Lung (tissue), 16 donors: Measurements from ENCODE around the gene MAGEA1. TPM values are rescaled to one million over a fixed set of nuclear protein-coding genes. Genes with fewer than 3 reads are reported as not detected.
A peak's percentile ranks its signal among the peaks of the same experiment; 100 is the strongest.
"Not testable (repeated sequence)": the region's sequence is repeated elsewhere in the genome, so short reads cannot be mapped to it uniquely, and the experiment has no call there.

Experiments
- ATAC-seq: fragments of 200-7000 bp; cut with Tn5 transposase; one replicate; pipeline ENCODE4 v1.9.1; 2020; ENCODE audit warnings: moderate number of reproducible peaks; ENCODE audit not compliant: insufficient read depth, low FRiP score
- DNase-seq, 3 donors: peaks; one replicate each; pipeline ENCODE4 v3.0.0-alpha.2; 2013 to 2017
- H3K27ac ChIP-seq, 2 donors: one replicate each; pipeline ENCODE4 v1.5.1; 2013; ENCODE audit warnings: mild to moderate bottlenecking in 2 of 2, moderate library complexity in 2 of 2, control low read depth in 1 of 2, inconsistent platforms in 1 of 2, low read depth in 1 of 2, low read length in 1 of 2
- H3K27me3 ChIP-seq, 3 donors: one replicate each; pipeline ENCODE4 v1.5.1; 2013; ENCODE audit warnings: low read length in 2 of 3; ENCODE audit not compliant: control insufficient read depth in 3 of 3, insufficient read depth in 3 of 3
- H3K36me3 ChIP-seq, 4 donors: one replicate each; pipeline ENCODE4 v1.5.1; 2013; ENCODE audit warnings: low read length in 4 of 4, mild to moderate bottlenecking in 1 of 4, moderate library complexity in 1 of 4; ENCODE audit not compliant: control insufficient read depth in 4 of 4, insufficient read depth in 4 of 4
- H3K4me1 ChIP-seq, 5 donors: one replicate each; pipeline ENCODE4 v1.5.1; 2013; ENCODE audit warnings: low read length in 5 of 5, mild to moderate bottlenecking in 2 of 5, moderate library complexity in 1 of 5; ENCODE audit not compliant: control insufficient read depth in 5 of 5, insufficient read depth in 5 of 5
- H3K4me3 ChIP-seq: one replicate; pipeline ENCODE4 v1.5.1; 2013; ENCODE audit warnings: mild to moderate bottlenecking, control low read depth, moderate library complexity
- H3K9ac ChIP-seq, 2 donors: one replicate each; pipeline ENCODE4 v1.5.1; 2013; ENCODE audit warnings: low read length in 2 of 2, control low read depth in 1 of 2; ENCODE audit not compliant: insufficient read depth in 1 of 2
- H3K9me3 ChIP-seq, 4 donors: one replicate each; pipeline ENCODE4 v1.5.1; 2013; ENCODE audit warnings: low read length in 3 of 4, mild to moderate bottlenecking in 1 of 4, moderate library complexity in 1 of 4; ENCODE audit not compliant: control insufficient read depth in 4 of 4, insufficient read depth in 3 of 4
- CTCF ChIP-seq: IDR thresholded peaks from 2 replicates; pipeline ENCODE4 v1.5.1; 2012; ENCODE audit warnings: mild to moderate bottlenecking; ENCODE audit errors: control extremely low read depth, extremely low read depth
- WGBS, 2 donors: extraction: QIAGEN DNeasy Blood & Tissue Kit; methylation state at CpG; one replicate each; pipeline ENCODE4 v1.1.7; 2013; 5-methylcytosine and 5-hydroxymethylcytosine counted together
- long read RNA-seq, 5 donors: transcript quantifications; one replicate each; lab custom pipeline, GENCODE V29; 2026
- polyA plus RNA-seq, 2 donors: library from polyadenylated mRNA; stranded (reverse); fragments of 200-250 nt; gene quantifications; one replicate each; pipeline ENCODE4 v1.2.1, GENCODE V29; 2013
- total RNA-seq, 2 donors: library from RNA; depleted of rRNA in 1 of 2; stranded (reverse); fragments of >200 nt in 1 of 2; gene quantifications; one replicate each; pipeline ENCODE4 v1.2.1, GENCODE V29; 2014 to 2021
- donor health status: control.
- donor health status: control.
- donor health status: Bipolar disorder and iron deficiency.
- donor health status: healthy.
- donor health status: DM: yes; HTN: yes; CAD: no.

Gene MAGEA1
- total RNA-seq (not detected), polyA plus RNA-seq (not detected)
- long read RNA-seq, donor 1, result 0 reads
- long read RNA-seq, donor 2, result 0 reads
- long read RNA-seq, donor 3, result 0 reads
- long read RNA-seq, donor 4, result 0 reads
- long read RNA-seq, donor 5, result 0 reads

DNA sequence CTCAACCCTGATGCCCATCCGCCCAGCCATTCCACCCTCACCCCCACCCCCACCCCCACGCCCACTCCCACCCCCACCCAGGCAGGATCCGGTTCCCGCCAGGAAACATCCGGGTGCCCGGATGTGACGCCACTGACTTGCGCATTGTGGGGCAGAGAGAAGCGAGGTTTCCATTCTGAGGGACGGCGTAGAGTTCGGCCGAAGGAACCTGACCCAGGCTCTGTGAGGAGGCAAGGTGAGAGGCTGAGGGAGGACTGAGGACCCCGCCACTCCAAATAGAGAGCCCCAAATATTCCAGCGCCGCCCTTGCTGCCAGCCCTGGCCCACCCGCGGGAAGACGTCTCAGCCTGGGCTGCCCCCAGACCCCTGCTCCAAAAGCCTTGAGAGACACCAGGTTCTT is at the start of gene MAGEA1:
MAGEA1 (plus strand) TSS at position 154 of the 400 bp plus-strand sequence. CDS start 3,106 bp downstream, outside the sequence.
- DNase-seq (no peak), ATAC-seq (no peak)
- TF ChIP-seq CTCF, result no peak
- Histone ChIP-seq H3K4me1 (no peaks in the 10 kb centered on the region), H3K27ac (no peak within 1 kb of the TSS), H3K9me3 (no peaks in the 10 kb centered on the region), H3K36me3 (no peaks in the 10 kb centered on the region), H3K9ac (no peak within 1 kb of the TSS), H3K27me3 (no peaks in the 10 kb centered on the region), H3K4me3 (no peak within 1 kb of the TSS)
- 91 to 93% methylated on average over 14 to 19 of the region's 19 CpGs for WGBS, 2 donors

GRCh38 chrX:153132924-153133323 is 46.2 kb upstream of the MAGEA1 start:
- H3K4me3 ChIP-seq, H3K9me3 ChIP-seq, DNase-seq, H3K27ac ChIP-seq, H3K4me1 ChIP-seq, H3K9ac ChIP-seq, H3K36me3 ChIP-seq, ATAC-seq, H3K27me3 ChIP-seq: not testable (repeated sequence)
- no CpG with 5 or more reads among the region's 12 CpGs for WGBS, 2 donors

GRCh38 chrX:153139074-153139473 is 40.0 kb upstream of the MAGEA1 start:
- H3K4me1 ChIP-seq, H3K4me3 ChIP-seq, H3K27me3 ChIP-seq, H3K9ac ChIP-seq, DNase-seq, H3K9me3 ChIP-seq, H3K36me3 ChIP-seq, H3K27ac ChIP-seq: not testable (repeated sequence)
- no CpG with 5 or more reads among the region's 4 CpGs for WGBS, 2 donors
- peak; percentile 47 for ATAC-seq

- not testable (repeated sequence) for H3K9ac ChIP-seq, H3K9me3 ChIP-seq, ATAC-seq, H3K4me1 ChIP-seq, H3K27me3 ChIP-seq, H3K27ac ChIP-seq, H3K36me3 ChIP-seq, DNase-seq, H3K4me3 ChIP-seq
- 40 to 66% methylated on average over 1 of the region's 7 CpGs for WGBS, 2 donors
Observed at GRCh38 chrX:153146288-153146687, 32.8 kb upstream of the MAGEA1 start.

DNA sequence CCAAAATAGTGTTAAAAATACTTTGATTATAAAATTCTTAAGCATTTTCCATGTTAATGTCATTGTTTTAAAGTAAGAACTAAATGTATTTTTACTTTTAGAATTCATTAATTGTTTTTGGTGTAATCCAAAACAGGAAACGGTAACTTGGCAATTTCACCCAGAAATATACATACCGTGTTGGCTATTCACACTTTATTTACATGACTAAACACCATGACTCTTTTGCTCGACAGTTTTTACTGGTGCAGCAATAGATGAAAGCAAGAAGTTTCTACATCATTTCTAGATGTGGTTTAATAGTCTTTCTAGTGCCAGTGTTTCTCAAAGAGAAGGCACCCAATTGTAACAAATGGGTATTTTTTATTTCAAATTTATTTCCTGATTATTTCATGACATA is 25.6 kb upstream of the MAGEA1 start:
- Histone ChIP-seq H3K4me3 (no peak overlapping the region), H3K4me1 (no peaks in the 10 kb centered on the region), H3K36me3 (no peaks in the 10 kb centered on the region), H3K9me3 (peaks cover 0 to 3% (median 0%) of the 10 kb centered on the region in 4 donors), H3K9ac (no peak overlapping the region), H3K27ac (no peak overlapping the region), H3K27me3 (peaks cover 0 to 7% (median 4%) of the 10 kb centered on the region in 3 donors)
- 65 to 83% methylated on average over 3 of the region's 3 CpGs for WGBS, 2 donors
- no peak for TF ChIP-seq CTCF
- no peak for DNase-seq
- ATAC-seq, result no peak
